ENCODE measurements around the gene EP400.
A peak's percentile ranks its signal among the peaks of the same experiment; 100 is the strongest.

The EP400 gene

GRCh38 chr12:131923260-131923659 is 26.5 kb upstream of the EP400 start:
- no peak overlapping the region for H3K4me3 ChIP-seq (ENCODE audit: low read length)
- DNase-seq (ENCODE audit: low read depth, low spot score), result no peak

DNA sequence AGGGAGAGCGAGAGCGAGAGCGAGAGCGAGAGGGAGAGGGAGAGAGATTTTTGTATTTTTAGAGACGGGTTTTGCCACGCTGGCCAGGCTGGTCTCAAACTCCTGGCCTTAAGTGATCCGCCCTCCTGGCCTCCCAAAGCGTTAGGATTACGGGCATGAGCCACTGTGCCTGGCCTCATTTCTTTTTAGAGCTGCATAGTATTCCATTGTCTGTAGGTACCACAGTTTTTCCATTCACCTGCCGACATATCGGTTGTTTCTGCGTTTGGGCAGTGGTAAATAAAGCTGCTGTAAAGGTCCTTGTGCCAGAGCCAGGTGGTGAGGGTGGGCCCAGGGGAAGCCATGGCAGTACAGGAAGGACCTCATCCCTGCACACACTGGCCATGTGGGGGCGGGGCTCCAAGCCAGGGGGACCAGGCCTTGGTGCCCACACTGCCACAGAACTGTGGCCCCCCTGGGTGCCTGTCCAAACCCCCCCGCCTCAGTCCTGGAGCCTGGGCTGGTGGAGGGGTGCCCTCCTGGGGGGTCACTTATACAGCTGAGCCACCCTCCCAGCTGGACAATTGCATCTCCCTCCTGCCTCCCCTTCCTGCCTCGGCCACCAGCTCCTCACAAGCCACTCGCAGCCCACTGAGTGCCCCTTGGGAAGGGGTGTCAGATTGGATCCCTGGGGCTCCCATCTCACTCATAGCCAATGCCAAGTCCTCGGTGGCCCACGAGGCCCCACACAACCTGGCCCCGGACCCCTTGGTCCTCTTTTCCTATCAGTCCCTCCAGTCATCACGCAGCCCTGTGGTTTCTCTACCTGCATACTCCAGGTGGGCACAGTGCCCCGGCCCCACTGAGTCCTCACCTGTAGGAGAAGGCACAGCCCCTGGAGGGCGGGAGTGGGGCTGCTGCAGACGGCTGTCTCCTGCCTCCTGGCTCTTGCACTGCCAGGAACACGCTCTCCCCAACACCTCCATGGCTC is 22.3 kb upstream of the EP400 start:
- no peak overlapping the region for H3K4me3 ChIP-seq (ENCODE audit: low read length)
- DNase-seq (ENCODE audit: low read depth, low spot score), result no peak

DNA sequence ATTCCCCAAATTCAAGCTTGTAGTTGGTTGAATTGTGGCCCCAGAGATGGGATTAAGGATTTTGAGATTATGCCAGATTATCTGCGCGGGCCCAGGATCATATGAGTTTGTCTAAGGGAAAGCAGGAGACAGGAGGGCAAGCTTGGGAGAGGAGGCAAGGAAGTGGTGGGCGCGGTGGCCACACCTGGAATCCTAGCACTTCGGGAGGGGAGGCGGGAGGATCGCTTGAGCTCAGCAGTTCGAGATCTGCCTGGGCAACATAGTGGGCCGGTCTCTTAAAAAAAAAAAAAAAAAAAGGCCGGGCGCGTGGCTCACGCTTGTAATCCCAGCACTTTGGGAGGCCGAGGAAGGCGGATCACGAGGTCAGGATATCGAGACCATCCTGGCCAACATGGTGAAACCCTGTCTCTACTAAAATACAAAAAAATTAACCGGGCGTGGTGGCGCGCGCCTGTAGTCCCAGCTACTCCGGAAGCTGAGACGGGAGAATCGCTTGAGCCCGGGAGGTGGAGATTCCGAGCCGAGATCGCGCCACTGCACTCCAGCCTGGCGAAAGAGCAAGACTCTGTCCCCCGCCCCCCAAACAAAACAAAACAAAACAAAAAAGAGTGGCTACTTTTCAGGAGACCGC is 21.5 kb upstream of the EP400 start:
- DNase-seq (ENCODE audit: low read depth, low spot score), result no peak
- peak overlapping the region; percentile 59 for H3K4me3 ChIP-seq (ENCODE audit: low read length)

DNA sequence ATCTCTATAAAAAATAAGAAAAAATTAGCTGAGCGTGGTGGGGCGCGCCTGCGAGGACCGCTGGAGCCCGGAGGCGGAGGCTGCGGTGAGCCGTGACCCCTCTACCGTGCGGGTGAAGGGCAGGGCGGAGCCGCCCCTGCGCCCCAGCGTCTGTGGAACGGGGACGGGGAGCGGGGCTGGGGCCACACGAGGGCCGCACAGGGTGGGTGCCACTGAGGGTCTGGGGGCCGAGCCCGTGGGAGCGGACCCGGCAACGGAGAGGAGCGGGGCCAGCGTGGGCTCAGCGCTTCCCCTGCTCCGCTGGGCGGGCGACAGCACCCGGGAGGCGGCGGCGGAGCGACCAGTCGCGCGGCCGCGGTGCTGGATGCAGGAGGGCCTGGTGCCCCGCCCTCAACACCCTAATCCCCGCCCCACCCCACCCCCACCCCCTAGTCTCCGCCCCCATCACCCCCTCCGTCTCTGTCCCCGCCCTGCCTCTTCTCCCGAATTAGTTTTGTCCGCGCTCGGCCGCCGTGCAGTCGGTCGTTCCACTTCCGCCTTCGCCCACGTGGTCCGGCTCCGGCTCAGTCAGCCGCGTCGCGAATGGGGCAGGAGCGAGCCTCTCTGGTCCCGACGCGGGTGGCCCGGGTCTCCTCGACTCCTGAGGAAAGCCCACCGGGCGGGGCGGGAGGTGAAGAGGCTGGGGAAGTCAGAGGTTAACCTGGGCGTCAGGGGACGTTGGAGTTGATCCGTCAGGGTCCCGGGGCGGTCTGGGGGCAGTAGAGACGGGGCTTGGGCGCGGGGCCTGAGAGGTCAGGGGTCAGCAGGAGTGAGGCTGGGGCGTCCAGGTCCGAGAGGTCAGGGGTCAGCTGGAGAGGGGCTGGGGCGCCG is 20.8 kb upstream of the EP400 start, which contains the start of gene PUS1:
TSS of gene PUS1 (plus strand) at position 566 of the 870 bp plus-strand sequence. CDS start 447 bp downstream, outside the sequence.
- H3K4me3 ChIP-seq (ENCODE audit: low read length), result peak within 1 kb of the TSS; percentile 89
- peak; percentile 88 for DNase-seq (ENCODE audit: low read depth, low spot score)

DNA sequence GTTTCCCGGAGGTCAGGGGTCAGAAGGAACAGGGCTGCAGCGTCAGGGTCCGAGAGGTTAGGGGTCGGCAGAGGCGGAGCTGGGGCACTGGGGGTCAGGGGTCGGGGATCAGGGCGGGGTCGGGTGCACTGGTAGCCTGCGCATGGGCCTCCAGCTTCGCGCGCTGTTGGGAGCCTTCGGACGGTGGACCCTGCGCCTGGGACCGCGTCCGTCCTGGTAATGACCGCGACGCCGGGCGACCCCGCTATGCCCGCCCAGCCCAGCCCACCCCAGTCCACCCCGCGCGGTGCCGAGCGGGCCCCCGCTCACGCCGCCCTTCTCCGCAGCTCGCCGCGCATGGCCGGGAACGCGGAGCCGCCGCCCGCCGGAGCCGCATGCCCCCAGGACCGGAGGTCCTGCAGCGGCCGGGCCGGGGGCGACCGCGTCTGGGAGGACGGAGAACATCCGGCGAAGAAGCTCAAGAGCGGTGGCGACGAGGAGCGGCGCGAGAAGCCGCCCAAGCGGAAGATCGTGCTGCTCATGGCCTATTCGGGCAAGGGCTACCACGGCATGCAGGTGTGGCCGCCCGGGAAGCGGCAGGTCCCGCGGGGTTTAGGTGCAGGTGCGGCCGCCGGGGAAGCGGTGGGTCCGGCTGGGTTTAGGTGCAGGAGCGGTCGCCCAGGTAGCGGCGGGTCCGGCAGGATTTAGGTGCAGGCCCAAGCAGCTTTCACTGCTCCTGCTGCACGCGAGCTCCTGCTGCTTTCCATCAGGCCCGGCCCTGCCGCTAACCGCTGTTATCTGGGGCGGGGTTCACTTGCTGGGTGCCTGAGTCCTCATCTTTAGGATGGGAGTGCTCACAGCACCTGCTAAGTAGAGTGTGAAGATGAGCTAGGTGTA is 19.9 kb upstream of the EP400 start:
- no peak for DNase-seq (ENCODE audit: low read depth, low spot score)
- H3K4me3 ChIP-seq (ENCODE audit: low read length), result peak overlapping the region; percentile 89

DNA sequence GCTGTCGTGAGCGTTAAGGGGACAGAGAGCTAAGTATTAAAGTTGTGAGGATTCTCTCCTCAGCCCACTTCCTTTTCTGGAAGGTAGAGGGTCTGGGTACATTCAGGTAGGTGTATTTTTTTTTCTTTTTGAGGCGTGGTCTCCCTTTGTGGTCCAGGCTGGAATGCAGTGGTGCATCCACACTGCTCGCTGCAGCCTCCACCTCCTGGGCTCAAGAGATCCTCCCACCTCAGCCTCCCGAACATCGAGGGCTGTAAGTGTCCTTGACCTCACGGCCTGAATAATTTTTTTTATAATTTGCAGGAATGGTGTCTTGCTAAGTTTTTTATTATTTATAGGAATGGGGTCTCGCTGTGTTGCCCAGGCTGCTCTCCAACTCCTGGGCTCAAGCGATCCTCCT is 19.2 kb upstream of the EP400 start:
- peak overlapping the region; percentile 89 for H3K4me3 ChIP-seq (ENCODE audit: low read length)
- DNase-seq (ENCODE audit: low read depth, low spot score), result no peak

DNA sequence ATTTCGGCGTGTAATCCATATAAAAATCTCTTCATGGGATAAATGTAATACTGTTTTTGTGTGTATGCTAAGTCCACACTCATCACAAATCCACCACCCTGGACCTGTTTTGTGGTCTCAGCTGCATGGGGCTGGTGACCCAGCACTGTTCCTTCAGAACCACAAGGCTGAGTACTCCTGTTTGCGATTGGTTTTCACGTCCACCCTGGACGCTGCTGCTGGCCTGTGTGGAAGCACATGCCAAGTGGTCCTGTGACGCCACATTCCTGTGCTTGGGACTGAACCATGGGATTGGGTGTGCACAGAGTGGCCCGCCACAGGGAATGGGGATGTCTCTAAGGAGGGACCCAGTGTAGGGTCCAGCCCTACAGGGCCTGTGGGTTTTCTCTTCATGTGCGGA is 16.4 kb upstream of the EP400 start:
- no peak for DNase-seq (ENCODE audit: low read depth, low spot score)
- H3K4me3 ChIP-seq (ENCODE audit: low read length), result no peak overlapping the region

- DNase-seq (ENCODE audit: low read depth, low spot score), result no peak
- H3K4me3 ChIP-seq (ENCODE audit: low read length), result no peak overlapping the region
Measured at GRCh38 chr12:131934535-131934934, 15.2 kb upstream of the EP400 start.

DNA sequence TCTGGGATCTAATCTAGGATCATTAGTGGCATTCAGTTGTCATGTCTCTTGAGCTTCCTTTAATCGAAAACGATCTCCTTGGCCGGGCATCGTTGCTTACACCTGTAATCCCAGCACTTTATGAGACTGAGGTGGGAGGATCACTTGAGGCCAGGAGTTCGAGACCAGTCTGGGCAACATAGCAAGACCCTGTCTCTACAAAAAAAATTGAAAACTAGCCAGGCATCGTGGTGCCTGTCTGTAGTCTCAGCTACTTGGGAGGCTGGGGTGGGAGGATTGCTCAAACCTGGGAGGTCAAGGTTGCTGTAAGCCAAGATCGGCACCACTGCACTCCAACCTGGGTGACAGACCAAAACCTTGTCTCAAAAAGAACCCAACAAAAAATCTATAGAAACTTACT is 11.7 kb upstream of the EP400 start:
- DNase-seq (ENCODE audit: low read depth, low spot score), result no peak
- no peak overlapping the region for H3K4me3 ChIP-seq (ENCODE audit: low read length)

- no peak for DNase-seq (ENCODE audit: low read depth, low spot score)
- no peak overlapping the region for H3K4me3 ChIP-seq (ENCODE audit: low read length)
Measured at GRCh38 chr12:131939007-131939406, 10.7 kb upstream of the EP400 start.

DNA sequence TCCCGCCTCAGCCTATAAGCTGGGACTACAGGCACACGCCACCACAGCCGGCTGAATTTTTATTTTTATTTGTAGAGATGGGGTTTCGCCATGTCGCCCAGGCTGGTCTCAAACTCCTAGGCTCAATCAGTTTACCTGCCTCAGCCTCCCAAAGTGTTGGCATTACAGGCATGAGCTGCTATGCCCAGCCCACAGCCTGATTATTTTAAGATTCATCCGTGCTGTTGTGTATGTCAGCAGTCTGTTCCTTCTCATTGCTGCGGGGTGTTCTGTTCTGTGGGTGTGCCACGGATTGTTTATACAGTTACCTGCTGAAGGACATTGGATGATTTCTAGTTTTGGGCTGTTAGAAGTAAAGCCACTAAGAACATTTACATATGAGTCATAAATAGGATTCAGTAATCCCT is 9.6 kb upstream of the EP400 start:
- no peak for DNase-seq (ENCODE audit: low read depth, low spot score)
- no peak overlapping the region for H3K4me3 ChIP-seq (ENCODE audit: low read length)

DNA sequence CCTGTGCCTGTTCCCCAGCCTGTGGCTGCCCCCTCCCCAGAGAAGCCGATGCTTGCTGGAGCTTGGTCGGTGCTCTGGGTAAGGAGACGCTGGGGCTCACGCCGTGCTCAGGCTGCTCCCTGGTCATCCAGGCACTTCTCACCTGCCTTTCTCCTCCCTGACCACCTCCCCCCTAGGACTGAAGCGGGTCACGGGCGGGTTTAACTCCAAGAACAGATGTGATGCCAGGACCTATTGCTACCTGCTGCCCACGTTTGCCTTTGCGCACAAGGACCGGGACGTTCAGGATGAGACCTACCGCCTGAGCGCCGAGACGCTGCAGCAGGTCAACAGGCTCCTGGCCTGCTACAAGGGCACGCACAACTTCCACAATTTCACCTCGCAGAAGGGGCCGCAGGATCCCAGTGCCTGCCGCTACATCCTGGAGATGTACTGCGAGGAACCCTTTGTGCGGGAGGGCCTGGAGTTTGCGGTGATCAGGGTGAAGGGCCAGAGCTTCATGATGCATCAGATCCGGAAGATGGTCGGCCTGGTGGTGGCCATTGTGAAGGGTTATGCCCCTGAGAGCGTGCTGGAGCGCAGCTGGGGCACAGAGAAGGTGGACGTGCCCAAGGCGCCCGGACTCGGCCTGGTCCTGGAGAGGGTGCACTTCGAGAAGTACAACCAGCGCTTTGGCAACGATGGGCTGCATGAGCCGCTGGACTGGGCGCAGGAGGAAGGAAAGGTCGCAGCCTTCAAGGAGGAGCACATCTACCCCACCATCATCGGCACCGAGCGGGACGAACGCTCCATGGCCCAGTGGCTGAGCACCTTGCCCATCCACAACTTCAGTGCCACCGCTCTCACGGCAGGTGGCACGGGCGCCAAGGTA is 8.4 kb upstream of the EP400 start:
- no peak for DNase-seq (ENCODE audit: low read depth, low spot score)

DNA sequence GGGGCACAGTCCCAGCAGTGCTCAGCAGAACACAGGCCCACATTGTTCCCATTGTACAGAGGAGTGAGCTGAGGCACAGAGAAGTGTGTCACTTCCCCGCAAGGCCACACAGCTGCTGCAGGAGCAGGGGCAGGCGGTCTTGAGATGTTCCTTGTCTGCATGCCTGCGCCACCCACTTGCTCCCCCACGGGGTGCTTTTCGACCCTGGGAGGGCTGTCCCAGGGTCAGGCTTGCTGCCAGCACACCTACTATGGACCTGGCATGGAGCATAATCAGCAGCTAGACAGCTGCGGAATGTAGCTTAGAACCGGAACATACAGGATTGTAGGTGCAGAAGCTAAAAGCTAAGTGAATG is 7.8 kb upstream of the EP400 start:
- no peak overlapping the region for H3K4me3 ChIP-seq (ENCODE audit: low read length)
- no peak for DNase-seq (ENCODE audit: low read depth, low spot score)

More for the DNA sequence above, 8.4 kb upstream of the EP400 start:
- H3K4me3 ChIP-seq (ENCODE audit: low read length), result no peak overlapping the region

DNA sequence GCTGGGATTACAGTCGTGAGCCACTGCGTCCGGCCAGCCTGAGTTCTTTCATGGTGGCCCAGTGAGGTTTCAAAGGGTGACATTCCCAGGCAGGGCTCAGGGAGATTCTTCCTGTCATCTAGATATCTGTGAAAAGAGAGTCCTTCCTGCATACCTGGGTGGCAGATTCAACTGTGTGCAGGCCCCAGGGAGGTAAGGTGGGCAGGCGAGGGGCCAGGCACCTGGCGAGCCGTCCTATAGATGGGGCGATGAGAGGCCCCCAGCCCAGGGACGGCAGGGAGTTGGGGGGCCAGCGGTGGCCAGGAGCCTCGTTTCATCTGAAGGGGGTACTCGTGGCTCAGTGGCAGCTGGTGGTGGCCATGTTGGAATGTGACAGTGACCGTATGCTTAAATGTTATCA is 7.1 kb upstream of the EP400 start:
- no peak for DNase-seq (ENCODE audit: low read depth, low spot score)
- H3K4me3 ChIP-seq (ENCODE audit: low read length), result no peak overlapping the region

DNA sequence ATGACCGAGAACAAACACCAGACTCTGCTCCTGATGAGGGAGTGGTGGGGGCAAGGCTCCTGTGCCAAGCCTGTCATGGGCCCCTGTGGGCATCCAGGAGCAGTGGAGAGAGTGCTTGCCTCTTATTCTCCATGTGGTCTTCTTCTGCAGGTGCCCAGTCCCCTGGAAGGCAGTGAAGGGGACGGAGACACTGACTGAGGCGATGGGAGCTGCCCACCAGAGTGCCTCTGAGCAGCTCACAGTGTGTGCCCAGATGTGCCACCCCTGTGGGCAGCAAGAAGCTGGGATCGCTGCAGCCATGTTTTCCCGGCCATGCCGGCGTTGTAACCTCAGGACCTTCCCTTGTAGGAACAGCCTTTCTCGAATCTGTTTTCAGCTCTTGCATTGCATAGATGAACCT is 6.4 kb upstream of the EP400 start:
- H3K4me3 ChIP-seq (ENCODE audit: low read length), result no peak overlapping the region
- DNase-seq (ENCODE audit: low read depth, low spot score), result no peak

GRCh38 chr12:131943876-131944275 is 5.9 kb upstream of the EP400 start:
- no peak overlapping the region for H3K4me3 ChIP-seq (ENCODE audit: low read length)
- no peak for DNase-seq (ENCODE audit: low read depth, low spot score)

DNA sequence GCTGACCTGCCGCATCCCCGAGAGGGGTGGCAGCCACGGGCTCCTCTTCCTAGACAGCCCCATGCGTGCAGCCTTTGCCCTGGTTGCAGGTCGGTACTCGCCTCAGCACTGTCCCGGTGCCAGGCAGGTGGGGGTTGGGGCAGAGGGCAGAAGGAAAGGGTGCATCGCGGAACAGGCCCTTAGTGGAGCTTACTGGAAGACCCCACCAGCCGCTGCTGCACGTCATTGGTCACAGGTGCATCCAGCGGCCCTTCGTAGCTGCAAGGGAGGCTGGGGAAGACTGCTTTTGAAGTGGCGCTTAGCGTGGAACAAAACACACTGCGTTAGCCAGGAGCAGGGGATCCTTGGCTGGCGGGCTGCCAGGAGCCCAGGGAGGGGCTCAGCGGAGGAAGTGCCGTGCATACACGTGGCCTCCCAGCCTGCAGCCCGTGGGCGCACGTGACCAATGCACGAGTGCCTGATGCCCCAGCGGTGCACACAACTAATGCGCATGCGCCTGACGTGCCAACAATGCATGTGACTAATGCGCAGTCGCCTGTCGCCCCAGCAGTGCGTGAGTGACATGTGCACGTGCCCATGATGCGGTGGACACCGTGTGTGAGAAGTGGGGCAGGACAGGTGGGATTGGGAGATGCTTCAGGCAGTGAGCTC is 5.0 kb upstream of the EP400 start:
- DNase-seq (ENCODE audit: low read depth, low spot score), result no peak
- no peak overlapping the region for H3K4me3 ChIP-seq (ENCODE audit: low read length)

Data from Jurkat, Clone E6-1 (cell line).